Measurements from ENCODE around the gene RIMS4.

GRCh38 chr20:44756956-44757355 lies 53.4 kb downstream of the RIMS4 start:
- TF ChIP-seq CTCF (IDR thresholded peaks at IDR 0.05; ENCODE audit: low read length) = no peak
- TF ChIP-seq EZH2 (IDR thresholded peaks at IDR 0.05; ENCODE audit: borderline replicate concordance, low read length) = no peak

Measured in OCI-LY1 (cell line).